H9 (cell line): ENCODE results near the gene PEMT. TPM values are rescaled to one million over a fixed set of nuclear protein-coding genes. Genes with fewer than 3 reads are reported as not detected.
A peak's percentile ranks its signal among the peaks of the same experiment; 100 is the strongest.

Experiments
- DNase-seq: peaks from one replicate; pipeline ENCODE4 v3.0.0-alpha.2; 2017
- H2AFZ ChIP-seq: one replicate; pipeline ENCODE4 v1.6.1; 2013; ENCODE audit warnings: mild to moderate bottlenecking, low read length, control low read depth, moderate library complexity
- H2AK5ac ChIP-seq: 2 replicates; pipeline ENCODE4 v1.6.1; 2013; ENCODE audit warnings: low read length, control low read depth, mixed read lengths; ENCODE audit not compliant: insufficient read length
- H2BK120ac ChIP-seq: one replicate; pipeline ENCODE4 v1.6.1; 2013; ENCODE audit warnings: low read depth, mild to moderate bottlenecking, low read length, control low read depth, inconsistent platforms; ENCODE audit not compliant: poor library complexity, severe bottlenecking
- H2BK12ac ChIP-seq: 2 replicates; pipeline ENCODE4 v1.6.1; 2013; ENCODE audit warnings: low read length, control low read depth, mixed read lengths, low read depth; ENCODE audit not compliant: insufficient read length
- H2BK15ac ChIP-seq: 2 replicates; pipeline ENCODE4 v1.6.1; 2013; ENCODE audit warnings: low read depth, low read length, control low read depth
- H2BK20ac ChIP-seq: one replicate; pipeline ENCODE4 v1.6.1; 2013; ENCODE audit warnings: low read depth, mild to moderate bottlenecking, low read length, control low read depth, inconsistent platforms; ENCODE audit not compliant: poor library complexity, severe bottlenecking
- H2BK5ac ChIP-seq: 2 replicates; pipeline ENCODE4 v1.6.1; 2013; ENCODE audit warnings: low read length, control low read depth, mixed read lengths; ENCODE audit not compliant: insufficient read length
- H3K14ac ChIP-seq: 2 replicates; pipeline ENCODE4 v1.6.1; 2013; ENCODE audit warnings: low read length, control low read depth; ENCODE audit not compliant: insufficient read depth
- H3K18ac ChIP-seq: 2 replicates; pipeline ENCODE4 v1.6.1; 2013; ENCODE audit warnings: low read depth, mild to moderate bottlenecking, mixed read lengths, low read length, control low read depth; ENCODE audit not compliant: insufficient read length
- H3K23ac ChIP-seq: 2 replicates; pipeline ENCODE4 v1.6.1; 2013; ENCODE audit warnings: low read length, control low read depth, mixed read lengths, low read depth; ENCODE audit not compliant: insufficient read length
- H3K23me2 ChIP-seq: 2 replicates; pipeline ENCODE4 v1.6.1; 2013; ENCODE audit warnings: low read depth, mild to moderate bottlenecking, mixed read lengths, low read length, control low read depth; ENCODE audit not compliant: insufficient read length, poor library complexity, severe bottlenecking
- H3K27ac ChIP-seq: 2 replicates; pipeline ENCODE4 v1.5.1; 2013; ENCODE audit warnings: low read length, control low read depth, mixed read lengths, low read depth; ENCODE audit not compliant: insufficient read length
- H3K27me3 ChIP-seq: 2 replicates; pipeline ENCODE4 v1.6.1; 2013; ENCODE audit warnings: low read length, control low read depth, inconsistent platforms; ENCODE audit not compliant: insufficient read depth
- H3K4ac ChIP-seq: 2 replicates; pipeline ENCODE4 v1.6.1; 2013; ENCODE audit warnings: low read depth, mild to moderate bottlenecking, control low read depth, inconsistent platforms, low read length, moderate library complexity
- H3K4me1 ChIP-seq: 2 replicates; pipeline ENCODE4 v1.6.1; 2013; ENCODE audit warnings: low read length, control low read depth, inconsistent platforms; ENCODE audit not compliant: insufficient read depth
- H3K4me2 ChIP-seq: 2 replicates; pipeline ENCODE4 v1.6.1; 2013; ENCODE audit warnings: low read length, control low read depth, mixed read lengths; ENCODE audit not compliant: insufficient read length, insufficient read depth
- H3K56ac ChIP-seq: 2 replicates; pipeline ENCODE4 v1.6.1; 2013; ENCODE audit warnings: low read depth, mild to moderate bottlenecking, mixed read lengths, low read length, control low read depth; ENCODE audit not compliant: insufficient read length
- H3K79me1 ChIP-seq: 2 replicates; pipeline ENCODE4 v1.6.1; 2013; ENCODE audit warnings: low read depth, mild to moderate bottlenecking, moderate library complexity, low read length, control low read depth, inconsistent platforms; ENCODE audit not compliant: insufficient read depth, poor library complexity, severe bottlenecking
- H3K79me2 ChIP-seq: 2 replicates; pipeline ENCODE4 v1.6.1; 2013; ENCODE audit warnings: low read length, control low read depth, inconsistent platforms; ENCODE audit not compliant: insufficient read depth
- H3K9ac ChIP-seq: 2 replicates; pipeline ENCODE4 v1.6.1; 2013; ENCODE audit warnings: low read length, control low read depth, mixed read lengths; ENCODE audit not compliant: insufficient read length; ENCODE audit errors: extremely low read depth
- H3K9me3 ChIP-seq: one replicate; pipeline ENCODE4 v1.6.1; 2013; ENCODE audit warnings: low read depth, low read length, inconsistent platforms; ENCODE audit not compliant: control insufficient read depth
- H3T11ph ChIP-seq: one replicate; pipeline ENCODE4 v1.6.1; 2013; ENCODE audit warnings: mild to moderate bottlenecking, low read length, control low read depth, inconsistent platforms
- H4K20me1 ChIP-seq: one replicate; pipeline ENCODE4 v1.6.1; 2013; ENCODE audit not compliant: control insufficient read depth, insufficient read length, insufficient read depth
- H4K5ac ChIP-seq: 2 replicates; pipeline ENCODE4 v1.6.1; 2013; ENCODE audit warnings: low read depth, mild to moderate bottlenecking, mixed read lengths, low read length, control low read depth; ENCODE audit not compliant: insufficient read length
- H4K8ac ChIP-seq: replicated peaks from 2 replicates; pipeline ENCODE4 v1.6.1; 2013; ENCODE audit warnings: low read length, control low read depth, mixed read lengths, low read depth; ENCODE audit not compliant: insufficient read length
- H4K91ac ChIP-seq: 2 replicates; pipeline ENCODE4 v1.6.1; 2013; ENCODE audit warnings: low read depth, mild to moderate bottlenecking, moderate library complexity, mixed read lengths, low read length, control low read depth; ENCODE audit not compliant: insufficient read length
- H3K27ac Mint-ChIP-seq, 3 experiments: 2 replicates in 2 of 3; 3 replicates in 1 of 3; pipeline ENCODE4 v1.8.0; 2020 to 2021; ENCODE audit warnings: mixed read lengths in 3 of 3, mild to moderate bottlenecking in 1 of 3, moderate library complexity in 1 of 3
- H3K27me3 Mint-ChIP-seq: 2 replicates; pipeline ENCODE4 v1.8.0; 2021; ENCODE audit warnings: low read depth, mild to moderate bottlenecking, moderate library complexity, mixed read lengths
- H3K36me3 Mint-ChIP-seq, 3 experiments: 2 replicates in 2 of 3; 3 replicates in 1 of 3; pipeline ENCODE4 v1.8.0; 2020 to 2021; ENCODE audit warnings: low read depth in 3 of 3, mixed read lengths in 3 of 3; ENCODE audit not compliant: insufficient read depth in 1 of 3
- H3K4me1 Mint-ChIP-seq, 2 experiments: 2 replicates each; pipeline ENCODE4 v1.8.0; 2020; ENCODE audit warnings: mixed read lengths in 2 of 2
- H3K4me3 Mint-ChIP-seq, 2 experiments: 2 replicates in 1 of 2; 3 replicates in 1 of 2; pipeline ENCODE4 v1.8.0; 2020 to 2021; ENCODE audit warnings: mild to moderate bottlenecking in 2 of 2, mixed read lengths in 2 of 2, moderate library complexity in 1 of 2
- H3K9me3 Mint-ChIP-seq, 2 experiments: 2 replicates in 1 of 2; 3 replicates in 1 of 2; pipeline ENCODE4 v1.8.0; 2020; ENCODE audit warnings: mild to moderate bottlenecking in 2 of 2, mixed read lengths in 2 of 2, moderate library complexity in 1 of 2
- CTCF ChIP-seq: fragments of 200-600 bp; sonication (generic); conservative IDR thresholded peaks from 3 replicates; pipeline ENCODE4 v1.8.0; 2021; ENCODE audit warnings: antibody characterized with exemption, mild to moderate bottlenecking
- WGBS: extraction: QIAGEN DNeasy Blood & Tissue Kit; methylation state at CpG from one replicate; pipeline ENCODE4 v1.1.7; 2013; ENCODE audit warnings: missing lambda C conversion rate, low lambda C conversion rate, mixed read lengths; ENCODE audit not compliant: insufficient read length; ENCODE audit errors: extremely low coverage; 5-methylcytosine and 5-hydroxymethylcytosine counted together
- total RNA-seq: library from RNA; stranded (reverse); gene quantifications from 2 replicates; pipeline ENCODE4 v1.2.1, GENCODE V29; 2021

PEMT gene
- total RNA-seq, 1 experiment from 2014 or later = 63.2 TPM

- Histone ChIP-seq H3K56ac (no peak overlapping the region), H3K9me3 (no peaks in the 10 kb centered on the region), H2AFZ (no peak overlapping the region), H3K14ac (0 out of 2 replicates have a peak overlapping the region, but pooled peaks have one; percentile 20), H3K23me2 (no peaks in the 10 kb centered on the region), H3K4me1 (no peaks in the 10 kb centered on the region; the same call in 1 of the 2 replicates), H3K79me1 (no peaks in the 10 kb centered on the region), H2BK20ac (no peak overlapping the region), H3K27ac (no peak overlapping the region), H3K23ac (no peak overlapping the region), H2BK15ac (no peak overlapping the region), H2BK12ac (no peak overlapping the region), H4K5ac (no peak overlapping the region), H2BK120ac (no peak overlapping the region), H3K18ac (no peak overlapping the region), H3K9ac (no peak overlapping the region), H3K27me3 (no peaks in the 10 kb centered on the region), H3T11ph (no peak overlapping the region), H3K79me2 (no peaks in the 10 kb centered on the region), H4K8ac (no peak overlapping the region), H4K91ac (no peak overlapping the region), H2BK5ac (no peak overlapping the region), H2AK5ac (no peak overlapping the region), H3K4me2 (no peak overlapping the region), H4K20me1 (no peaks in the 10 kb centered on the region), H3K4ac (no peak overlapping the region; the same call in 1 of the 2 replicates)
- Mint-ChIP-seq H3K27ac (peak overlapping the region in 2 of 3 experiments; percentile 49 to 60; a peak in 3 of 7 replicates), H3K9me3 (no peaks in the 10 kb centered on the region), H3K4me3 (no peak overlapping the region), H3K27me3 (no peaks in the 10 kb centered on the region), H3K4me1 (peaks cover 6 to 10% of the 10 kb centered on the region in 2 experiments), H3K36me3 (no peaks in the 10 kb centered on the region; a peak in 1 of 7 replicates)
- no peak for DNase-seq
- WGBS = no CpG with 5 or more reads among the region's 21 CpGs
- TF ChIP-seq CTCF = no peak
Observed at GRCh38 chr17:17509601-17510425, 81.7 kb downstream of the PEMT start.
